K562 (cell line): Measurements from ENCODE around the gene DBI. TPM values are rescaled to one million over a fixed set of nuclear protein-coding genes. Genes with fewer than 3 reads are reported as not detected.

Source experiments
- CBX2 ChIP-seq: fragments of 200-600 bp; sonication (generic); IDR thresholded peaks from one replicate; pipeline ENCODE4 v1.6.1; 2012; ENCODE audit warnings: mild to moderate bottlenecking, low read length, inconsistent platforms; ENCODE audit not compliant: insufficient read depth, poor library complexity, severe bottlenecking
- CHD2 ChIP-seq: IDR thresholded peaks from 2 replicates; pipeline ENCODE4 v1.6.1; 2011; ENCODE audit warnings: low read depth, low read length
- EP400 ChIP-seq: fragments of 450-650 bp; IDR thresholded peaks from 2 replicates; pipeline ENCODE4 v1.6.1; 2017; ENCODE audit warnings: antibody characterized with exemption, mild to moderate bottlenecking, moderate library complexity
- MEF2D ChIP-seq: conservative IDR thresholded peaks from 2 replicates; pipeline ENCODE4 v1.6.1; 2016; ENCODE audit warnings: low read depth, missing genetic modification characterization, missing compliant biosample characterization
- NBN ChIP-seq: fragments of 450-650 bp; IDR thresholded peaks from 2 replicates; pipeline ENCODE4 v1.6.1; 2016; ENCODE audit warnings: low read depth, mild to moderate bottlenecking
- RBFOX2 ChIP-seq: fragments of 200-400 bp; formaldehyde crosslinking; IDR thresholded peaks from 2 replicates; pipeline ENCODE4 v1.6.1; 2017; ENCODE audit warnings: low read depth, mild to moderate bottlenecking, low read length, moderate library complexity
- SRSF7 ChIP-seq: fragments of 200-400 bp; formaldehyde crosslinking; optimal IDR thresholded peaks from 2 replicates; pipeline ENCODE3; 2017; ENCODE audit warnings: mild to moderate bottlenecking, low read depth, low read length
- TEAD1 ChIP-seq, 2 experiments: fragments of 450-650 bp in 1 of 2; sonication (generic) in 1 of 2; formaldehyde crosslinking; IDR thresholded peaks; 2 replicates each; pipeline versions ENCODE4 v1.4.0 to v1.8.0; 2020 to 2022; ENCODE audit warnings: mild to moderate bottlenecking in 2 of 2, missing genetic modification reagents in 1 of 2
- WHSC1 ChIP-seq: IDR thresholded peaks from one replicate; pipeline ENCODE4 v1.6.1; 2012; ENCODE audit warnings: low read length, control low read depth, inconsistent platforms
- ZFP1 ChIP-seq: fragments of 450-650 bp; formaldehyde crosslinking; IDR thresholded peaks from 2 replicates; pipeline ENCODE4 v1.4.0; 2020; ENCODE audit warnings: mild to moderate bottlenecking, mixed read lengths
- ZNF263 ChIP-seq: sonication (generic); formaldehyde crosslinking; IDR thresholded peaks from 2 replicates; pipeline ENCODE4 v1.8.0; 2022; ENCODE audit warnings: mild to moderate bottlenecking, missing genetic modification reagents, borderline replicate concordance
- ZNF408 ChIP-seq: fragments of 250-450 bp; sonication (Bioruptor Pico); IDR thresholded peaks from 2 replicates; pipeline ENCODE4 v1.4.0; 2020; ENCODE audit warnings: low read depth, mild to moderate bottlenecking, moderate library complexity
- ZNF507 ChIP-seq: conservative IDR thresholded peaks from 2 replicates; pipeline ENCODE4 v1.6.1; 2017; ENCODE audit warnings: missing genetic modification characterization, missing compliant biosample characterization
- polyA plus RNA-seq, 8 experiments: library from polyadenylated mRNA; depleted of rRNA in 4 of 8; stranded (reverse) in 5 of 8; unstranded in 3 of 8; fragments of >200 nt; fragmentation: Nextera tagmentation in 2 of 8; fragmentation: Illumina TruSeq in 1 of 8; extraction: Ambion mirVana in 2 of 8; extraction: Trizol in 1 of 8; gene quantifications; 2 replicates each; pipeline versions ENCODE4 v1.2.1 to v1.2.3, GENCODE V29; 2011 to 2014; ENCODE audit warnings: inconsistent platforms in 1 of 8, missing spikeins in 1 of 8
- total RNA-seq, 7 experiments: library from RNA; depleted of rRNA in 6 of 7; stranded (reverse); fragments of >200 nt in 6 of 7; fragmentation: Illumina TruSeq in 2 of 7; extraction: Trizol in 2 of 7; gene quantifications; 2 replicates each; pipeline versions ENCODE4 v1.2.1 to v1.2.3, GENCODE V29; 2011 to 2021; ENCODE audit warnings: low replicate concordance in 1 of 7
- TF ChIP-seq, protein P1 (sequence below): sonication (generic); formaldehyde crosslinking; IDR thresholded peaks from 2 replicates; pipeline ENCODE4 v1.8.0; 2022; ENCODE audit warnings: missing genetic modification reagents, mild to moderate bottlenecking, borderline replicate concordance
- TF ChIP-seq, protein P2 (sequence below): sonication (generic); formaldehyde crosslinking; IDR thresholded peaks from 2 replicates; pipeline ENCODE4 v1.9.0; 2022; ENCODE audit warnings: mild to moderate bottlenecking, missing genetic modification reagents
- TF ChIP-seq, protein P3 (sequence below): fragments of 250-450 bp; sonication (Bioruptor Pico); IDR thresholded peaks from 2 replicates; pipeline ENCODE4 v1.5.0; 2020; ENCODE audit warnings: mild to moderate bottlenecking, borderline replicate concordance
- TF ChIP-seq, protein P4 (sequence below): sonication (generic); formaldehyde crosslinking; IDR thresholded peaks from 2 replicates; pipeline ENCODE4 v1.8.1; 2023; ENCODE audit warnings: mild to moderate bottlenecking, missing genetic modification reagents
- TF ChIP-seq, protein P5 (sequence below): fragments of 150-350 bp; conservative IDR thresholded peaks from 2 replicates; pipeline ENCODE4 v1.6.1; 2014; ENCODE audit warnings: low read length
- TF ChIP-seq, protein P6 (sequence below): sonication (generic); formaldehyde crosslinking; IDR thresholded peaks from 2 replicates; pipeline ENCODE4 v1.8.1; 2022; ENCODE audit warnings: missing genetic modification reagents

The DBI gene
- total and polyA plus RNA-seq, 9 of the 15 experiments (the other 6 are each of a cell fraction or from before 2014, with no cell fraction given), result 55.8 to 443 (median 194) TPM

DNA sequence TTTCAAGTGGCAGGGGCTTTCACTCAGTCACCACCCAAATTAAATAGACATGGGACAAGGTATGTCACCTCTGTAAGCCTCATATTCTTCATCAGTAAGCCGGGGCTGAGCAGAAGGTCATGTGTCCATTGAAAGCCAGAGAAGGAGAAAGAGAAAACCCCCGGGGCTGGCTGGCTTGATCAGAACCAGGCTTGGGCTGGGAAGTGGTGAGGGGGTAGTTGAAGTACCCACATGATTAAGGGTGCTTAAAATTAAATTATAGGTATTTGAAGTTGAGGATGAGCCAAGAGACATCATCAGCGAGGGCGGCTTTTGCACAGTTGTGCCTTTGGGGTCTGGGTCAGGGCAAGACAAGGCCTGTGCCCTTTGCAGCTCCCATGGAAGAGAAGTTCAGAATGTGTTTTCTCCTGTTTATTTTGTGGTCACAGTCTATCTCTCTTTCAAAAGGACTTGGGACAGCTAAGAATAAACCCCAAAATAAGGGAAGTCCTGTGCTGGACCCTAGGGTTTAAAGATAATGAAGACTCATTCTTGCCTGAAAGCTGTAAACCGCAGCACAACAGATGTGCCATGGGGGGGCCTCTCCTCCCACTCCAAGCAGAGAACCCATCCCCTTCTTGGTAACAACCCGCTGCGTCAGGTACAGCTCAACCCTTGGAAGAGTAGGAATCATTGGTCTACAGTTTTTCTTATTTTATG, 10.7 kb downstream of the DBI start (continued):
- TF ChIP-seq, protein P1, sequence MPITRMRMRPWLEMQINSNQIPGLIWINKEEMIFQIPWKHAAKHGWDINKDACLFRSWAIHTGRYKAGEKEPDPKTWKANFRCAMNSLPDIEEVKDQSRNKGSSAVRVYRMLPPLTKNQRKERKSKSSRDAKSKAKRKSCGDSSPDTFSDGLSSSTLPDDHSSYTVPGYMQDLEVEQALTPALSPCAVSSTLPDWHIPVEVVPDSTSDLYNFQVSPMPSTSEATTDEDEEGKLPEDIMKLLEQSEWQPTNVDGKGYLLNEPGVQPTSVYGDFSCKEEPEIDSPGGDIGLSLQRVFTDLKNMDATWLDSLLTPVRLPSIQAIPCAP (CRISPR knock-in tag), result no peak
- TF ChIP-seq, protein P2, sequence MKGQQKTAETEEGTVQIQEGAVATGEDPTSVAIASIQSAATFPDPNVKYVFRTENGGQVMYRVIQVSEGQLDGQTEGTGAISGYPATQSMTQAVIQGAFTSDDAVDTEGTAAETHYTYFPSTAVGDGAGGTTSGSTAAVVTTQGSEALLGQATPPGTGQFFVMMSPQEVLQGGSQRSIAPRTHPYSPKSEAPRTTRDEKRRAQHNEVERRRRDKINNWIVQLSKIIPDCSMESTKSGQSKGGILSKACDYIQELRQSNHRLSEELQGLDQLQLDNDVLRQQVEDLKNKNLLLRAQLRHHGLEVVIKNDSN (CRISPR knock-in tag), result no peak
- TF ChIP-seq EP400 (no peak), SRSF7 (no peak), ZNF507 (tag) (no peak), CBX2 (no peak), WHSC1 (no peak), RBFOX2 (no peak), TEAD1 (CRISPR knock-in tag; IDR thresholded peaks at IDR 0.05) (0 out of 4 replicates have a peak, but pooled peaks of 1 of the 2 experiments have one; percentile 16), ZFP1 (CRISPR knock-in tag) (no peak), ZNF263 (CRISPR knock-in tag) (no peak), ZNF408 (no peak), NBN (no peak), MEF2D (tag) (0 out of 2 replicates have a peak, but pooled peaks have one; percentile 59), CHD2 (no peak)
- TF ChIP-seq, protein P3, sequence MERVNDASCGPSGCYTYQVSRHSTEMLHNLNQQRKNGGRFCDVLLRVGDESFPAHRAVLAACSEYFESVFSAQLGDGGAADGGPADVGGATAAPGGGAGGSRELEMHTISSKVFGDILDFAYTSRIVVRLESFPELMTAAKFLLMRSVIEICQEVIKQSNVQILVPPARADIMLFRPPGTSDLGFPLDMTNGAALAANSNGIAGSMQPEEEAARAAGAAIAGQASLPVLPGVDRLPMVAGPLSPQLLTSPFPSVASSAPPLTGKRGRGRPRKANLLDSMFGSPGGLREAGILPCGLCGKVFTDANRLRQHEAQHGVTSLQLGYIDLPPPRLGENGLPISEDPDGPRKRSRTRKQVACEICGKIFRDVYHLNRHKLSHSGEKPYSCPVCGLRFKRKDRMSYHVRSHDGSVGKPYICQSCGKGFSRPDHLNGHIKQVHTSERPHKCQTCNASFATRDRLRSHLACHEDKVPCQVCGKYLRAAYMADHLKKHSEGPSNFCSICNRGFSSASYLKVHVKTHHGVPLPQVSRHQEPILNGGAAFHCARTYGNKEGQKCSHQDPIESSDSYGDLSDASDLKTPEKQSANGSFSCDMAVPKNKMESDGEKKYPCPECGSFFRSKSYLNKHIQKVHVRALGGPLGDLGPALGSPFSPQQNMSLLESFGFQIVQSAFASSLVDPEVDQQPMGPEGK (CRISPR knock-in tag), result no peak
- TF ChIP-seq, protein P4, sequence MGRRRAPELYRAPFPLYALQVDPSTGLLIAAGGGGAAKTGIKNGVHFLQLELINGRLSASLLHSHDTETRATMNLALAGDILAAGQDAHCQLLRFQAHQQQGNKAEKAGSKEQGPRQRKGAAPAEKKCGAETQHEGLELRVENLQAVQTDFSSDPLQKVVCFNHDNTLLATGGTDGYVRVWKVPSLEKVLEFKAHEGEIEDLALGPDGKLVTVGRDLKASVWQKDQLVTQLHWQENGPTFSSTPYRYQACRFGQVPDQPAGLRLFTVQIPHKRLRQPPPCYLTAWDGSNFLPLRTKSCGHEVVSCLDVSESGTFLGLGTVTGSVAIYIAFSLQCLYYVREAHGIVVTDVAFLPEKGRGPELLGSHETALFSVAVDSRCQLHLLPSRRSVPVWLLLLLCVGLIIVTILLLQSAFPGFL (CRISPR knock-in tag), result no peak
- TF ChIP-seq, protein P5, sequence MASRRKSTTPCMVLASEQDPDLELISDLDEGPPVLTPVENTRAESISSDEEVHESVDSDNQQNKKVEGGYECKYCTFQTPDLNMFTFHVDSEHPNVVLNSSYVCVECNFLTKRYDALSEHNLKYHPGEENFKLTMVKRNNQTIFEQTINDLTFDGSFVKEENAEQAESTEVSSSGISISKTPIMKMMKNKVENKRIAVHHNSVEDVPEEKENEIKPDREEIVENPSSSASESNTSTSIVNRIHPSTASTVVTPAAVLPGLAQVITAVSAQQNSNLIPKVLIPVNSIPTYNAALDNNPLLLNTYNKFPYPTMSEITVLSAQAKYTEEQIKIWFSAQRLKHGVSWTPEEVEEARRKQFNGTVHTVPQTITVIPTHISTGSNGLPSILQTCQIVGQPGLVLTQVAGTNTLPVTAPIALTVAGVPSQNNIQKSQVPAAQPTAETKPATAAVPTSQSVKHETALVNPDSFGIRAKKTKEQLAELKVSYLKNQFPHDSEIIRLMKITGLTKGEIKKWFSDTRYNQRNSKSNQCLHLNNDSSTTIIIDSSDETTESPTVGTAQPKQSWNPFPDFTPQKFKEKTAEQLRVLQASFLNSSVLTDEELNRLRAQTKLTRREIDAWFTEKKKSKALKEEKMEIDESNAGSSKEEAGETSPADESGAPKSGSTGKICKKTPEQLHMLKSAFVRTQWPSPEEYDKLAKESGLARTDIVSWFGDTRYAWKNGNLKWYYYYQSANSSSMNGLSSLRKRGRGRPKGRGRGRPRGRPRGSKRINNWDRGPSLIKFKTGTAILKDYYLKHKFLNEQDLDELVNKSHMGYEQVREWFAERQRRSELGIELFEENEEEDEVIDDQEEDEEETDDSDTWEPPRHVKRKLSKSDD, result no peak
- TF ChIP-seq, protein P6, sequence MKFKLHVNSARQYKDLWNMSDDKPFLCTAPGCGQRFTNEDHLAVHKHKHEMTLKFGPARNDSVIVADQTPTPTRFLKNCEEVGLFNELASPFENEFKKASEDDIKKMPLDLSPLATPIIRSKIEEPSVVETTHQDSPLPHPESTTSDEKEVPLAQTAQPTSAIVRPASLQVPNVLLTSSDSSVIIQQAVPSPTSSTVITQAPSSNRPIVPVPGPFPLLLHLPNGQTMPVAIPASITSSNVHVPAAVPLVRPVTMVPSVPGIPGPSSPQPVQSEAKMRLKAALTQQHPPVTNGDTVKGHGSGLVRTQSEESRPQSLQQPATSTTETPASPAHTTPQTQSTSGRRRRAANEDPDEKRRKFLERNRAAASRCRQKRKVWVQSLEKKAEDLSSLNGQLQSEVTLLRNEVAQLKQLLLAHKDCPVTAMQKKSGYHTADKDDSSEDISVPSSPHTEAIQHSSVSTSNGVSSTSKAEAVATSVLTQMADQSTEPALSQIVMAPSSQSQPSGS (CRISPR knock-in tag), result no peak
